ENCODE measurements around the gene IPMK.
A peak's percentile ranks its signal among the peaks of the same experiment; 100 is the strongest.

IPMK gene

DNA sequence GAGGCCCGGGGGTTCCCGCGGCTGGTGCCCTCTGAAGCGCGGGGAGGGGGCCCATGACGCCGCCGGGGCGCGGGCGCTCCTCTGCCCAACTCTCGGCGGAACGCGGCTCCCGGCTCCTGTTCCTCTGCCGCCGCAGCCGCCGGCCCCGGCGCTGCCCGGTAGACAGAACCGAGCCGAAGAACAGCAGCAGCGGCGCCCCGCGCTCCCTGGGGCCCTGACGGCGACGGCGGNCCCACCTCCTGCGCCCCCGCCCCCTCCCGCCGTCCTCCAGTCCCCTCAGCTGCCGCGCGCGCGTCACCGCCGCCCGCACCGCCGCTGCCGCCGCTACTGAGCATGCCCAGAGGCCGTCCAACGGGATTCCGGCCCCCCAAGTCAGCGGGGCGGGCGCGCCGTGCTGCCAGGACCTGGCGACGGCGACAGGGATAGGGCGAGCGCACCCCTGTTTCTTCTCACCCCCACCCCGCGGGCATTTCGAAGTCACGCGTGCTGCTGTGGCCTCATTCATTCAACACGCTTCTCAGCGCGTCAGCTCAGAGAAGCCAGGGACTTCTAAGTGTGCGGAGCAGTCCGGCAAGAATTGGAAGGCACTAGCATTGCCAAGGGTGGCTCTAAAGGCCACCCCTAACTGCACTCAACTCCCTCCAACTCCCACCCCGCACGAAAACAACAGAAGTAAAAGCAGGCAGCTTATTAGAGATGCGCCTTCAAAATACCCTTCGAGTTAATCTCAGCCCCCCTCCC, at the start of gene IPMK:
Gene IPMK, minus strand, starts transcription at position 182 of the 741 bp plus-strand sequence. CDS start 283 bp downstream, outside the sequence.
- DNase-seq, result peak; percentile 86

DNA sequence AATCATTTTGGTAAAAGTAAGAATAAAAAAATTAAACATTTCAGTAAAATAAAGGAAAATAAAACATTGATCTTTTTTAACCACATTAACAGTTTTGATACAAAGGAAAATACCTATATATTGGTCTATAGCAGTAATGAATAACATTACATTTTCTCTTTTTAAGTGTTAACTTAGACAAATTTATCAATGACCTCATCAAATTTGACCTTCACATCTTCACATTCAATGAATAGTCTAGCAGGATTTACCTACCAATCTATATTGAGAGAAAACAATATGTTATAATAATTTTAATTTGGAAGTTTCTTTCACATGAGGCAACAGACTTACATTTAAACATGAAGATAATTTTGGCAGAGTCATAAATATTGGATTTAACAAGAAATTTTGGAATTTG, 49.2 kb upstream of the IPMK start:
- DNase-seq, result no peak

DNA sequence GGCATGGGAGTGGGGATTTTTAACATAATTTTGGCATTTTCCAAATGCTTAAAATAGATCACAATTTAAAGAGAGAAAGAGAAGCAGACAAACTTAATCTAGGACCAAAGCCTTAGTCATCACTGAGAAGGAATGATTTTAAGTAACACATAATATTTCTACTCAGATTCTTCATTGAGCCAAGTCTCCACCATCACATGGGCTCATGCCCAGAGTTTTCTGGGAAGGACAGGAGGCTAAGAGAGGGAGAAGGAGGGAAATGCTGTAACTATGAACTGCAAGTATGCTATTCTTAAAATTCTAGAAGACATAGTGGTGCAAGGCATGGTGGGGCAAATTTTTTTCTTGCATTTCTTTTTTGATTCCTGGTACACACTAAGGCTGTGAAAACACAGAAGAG, 43.3 kb upstream of the IPMK start:
- DNase-seq, result no peak

DNA sequence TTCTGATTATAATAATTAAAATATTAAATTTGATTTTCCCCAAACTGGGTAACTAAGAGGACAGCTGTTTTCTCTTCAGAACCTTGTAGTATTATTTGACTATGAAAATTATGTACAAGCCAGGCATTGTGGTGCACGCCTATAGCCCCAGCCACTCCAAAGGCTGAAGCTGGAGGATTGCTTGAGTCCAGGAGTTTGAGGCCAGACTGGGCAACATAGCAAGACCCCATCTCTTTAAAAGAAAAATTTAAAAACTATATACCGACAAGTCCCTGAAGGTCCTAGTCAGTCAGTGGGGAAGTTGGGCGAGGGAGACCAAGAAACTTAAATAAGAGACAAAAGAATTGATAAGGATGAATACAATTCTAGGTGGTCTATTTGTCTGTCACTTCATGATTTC, 40.0 kb upstream of the IPMK start:
- no peak for DNase-seq

DNA sequence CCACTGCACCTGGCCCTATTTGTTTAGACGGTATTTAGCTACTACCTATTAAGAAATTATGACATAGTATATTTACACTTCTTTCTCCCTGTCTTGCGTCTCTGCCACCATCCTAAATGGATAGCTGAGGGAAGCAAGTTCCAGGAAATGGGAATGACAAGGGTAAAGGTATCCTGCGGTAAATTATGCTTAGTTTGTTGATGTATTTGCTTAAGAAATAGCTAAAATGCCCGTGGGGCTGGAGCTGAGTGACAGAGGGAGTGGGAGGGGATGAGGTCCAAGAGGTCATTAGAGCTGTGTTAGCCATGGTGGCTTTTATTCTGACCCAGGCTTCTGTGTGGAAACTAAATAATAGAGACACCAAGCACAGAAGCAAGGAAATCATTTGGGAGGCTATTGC, 38.1 kb upstream of the IPMK start:
- no peak for DNase-seq

DNA sequence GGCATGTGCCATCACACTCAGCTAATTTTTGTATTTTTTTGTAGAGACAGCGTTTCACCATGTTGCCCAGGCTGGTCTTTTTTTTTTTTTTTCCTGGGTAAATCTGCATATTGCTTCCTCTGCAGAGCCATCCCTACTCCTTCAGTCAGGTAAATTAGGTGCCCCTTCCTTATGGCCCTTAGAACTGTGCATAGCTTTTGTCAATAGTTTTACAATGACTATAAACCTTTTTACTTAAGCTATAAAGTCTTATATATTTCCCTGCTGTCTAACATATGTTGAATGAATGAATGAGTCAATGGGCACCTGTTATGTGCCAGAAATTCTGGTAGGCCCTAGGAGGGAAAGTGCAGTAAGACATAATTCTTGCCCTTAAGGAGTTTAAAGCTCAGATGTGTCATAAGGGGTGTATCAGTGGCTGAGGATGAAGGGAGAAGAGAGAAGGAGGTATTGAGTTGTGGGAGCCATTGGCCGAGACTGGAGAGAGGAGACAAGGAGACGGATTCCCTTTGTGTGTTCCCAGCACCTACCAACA, 36.5 kb upstream of the IPMK start:
- no peak for DNase-seq

DNA sequence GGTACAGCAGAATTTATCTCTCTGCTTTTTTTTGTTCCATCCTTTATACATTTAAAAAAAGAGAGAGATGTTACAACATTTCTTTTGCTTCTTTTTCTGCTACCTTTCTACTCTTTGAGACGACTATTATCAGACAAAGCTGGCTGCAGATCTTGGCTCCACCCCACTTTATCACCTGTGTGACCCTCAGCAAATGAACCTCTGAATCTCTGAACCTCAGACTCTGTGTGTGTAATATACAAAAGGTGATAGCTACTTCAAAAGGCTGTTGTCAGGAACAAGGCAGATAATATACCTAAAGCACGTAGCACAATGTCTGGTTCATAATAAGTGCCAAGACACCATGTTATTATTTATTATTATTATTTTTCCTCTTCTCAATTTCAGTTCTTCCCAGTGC, 34.6 kb upstream of the IPMK start:
- no peak for DNase-seq

DNA sequence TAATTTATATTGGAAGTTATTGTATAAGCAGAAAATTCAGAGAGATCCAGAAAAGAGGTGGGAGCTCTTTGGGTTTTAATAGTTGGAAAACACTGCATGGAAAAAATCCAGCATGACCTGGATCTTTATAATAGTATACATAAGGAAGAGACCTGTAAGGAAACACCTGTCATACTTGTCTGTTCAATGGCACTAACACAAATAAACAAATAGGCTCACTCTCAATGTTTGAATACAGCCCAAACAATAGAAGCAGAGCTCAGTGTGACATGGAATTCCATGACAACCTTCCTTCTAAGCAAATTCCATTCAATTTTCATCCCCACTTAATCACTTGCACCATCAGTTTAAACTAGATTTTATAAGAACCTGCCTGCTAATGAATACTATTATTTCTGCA, 33.0 kb upstream of the IPMK start:
- DNase-seq, result no peak

DNA sequence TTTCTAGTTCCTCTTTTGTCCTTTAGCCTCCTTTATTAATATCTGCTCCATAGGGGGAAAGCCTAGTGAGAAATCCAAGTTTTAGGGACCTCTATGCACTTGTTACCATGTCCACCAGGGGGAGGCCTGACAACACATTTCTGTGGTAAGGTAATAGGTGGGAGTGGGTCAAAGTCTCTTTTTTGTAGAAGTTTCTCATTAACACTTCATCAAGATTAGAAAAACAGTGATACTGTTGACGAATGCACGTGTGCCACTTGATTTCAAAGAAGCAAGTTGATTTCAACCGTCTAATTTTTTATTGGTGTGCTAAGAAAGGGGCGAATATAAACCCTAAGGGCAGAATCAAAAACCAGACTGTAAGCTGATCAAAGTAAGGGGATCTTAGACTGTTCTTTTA, 31.9 kb upstream of the IPMK start:
- peak; percentile 54 for DNase-seq

DNA sequence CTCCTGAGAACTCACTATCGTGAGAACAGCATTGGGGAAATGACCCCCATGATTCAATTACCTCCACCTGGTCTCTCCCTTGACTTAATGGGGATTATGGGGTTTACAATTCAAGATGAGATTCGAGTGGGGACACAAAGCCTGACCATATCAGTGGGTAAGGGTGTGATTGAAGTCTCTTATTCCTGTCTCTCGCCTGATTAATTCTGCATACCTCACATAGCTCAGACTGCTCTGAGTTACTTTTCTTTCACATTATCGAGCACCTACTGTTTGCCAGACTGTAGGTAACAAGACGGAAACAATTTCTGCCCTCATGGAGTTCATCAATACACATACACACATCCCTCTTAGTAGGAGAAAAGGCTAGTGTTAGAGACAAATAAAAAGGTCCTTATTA, 26.3 kb upstream of the IPMK start:
- DNase-seq, result no peak

DNA sequence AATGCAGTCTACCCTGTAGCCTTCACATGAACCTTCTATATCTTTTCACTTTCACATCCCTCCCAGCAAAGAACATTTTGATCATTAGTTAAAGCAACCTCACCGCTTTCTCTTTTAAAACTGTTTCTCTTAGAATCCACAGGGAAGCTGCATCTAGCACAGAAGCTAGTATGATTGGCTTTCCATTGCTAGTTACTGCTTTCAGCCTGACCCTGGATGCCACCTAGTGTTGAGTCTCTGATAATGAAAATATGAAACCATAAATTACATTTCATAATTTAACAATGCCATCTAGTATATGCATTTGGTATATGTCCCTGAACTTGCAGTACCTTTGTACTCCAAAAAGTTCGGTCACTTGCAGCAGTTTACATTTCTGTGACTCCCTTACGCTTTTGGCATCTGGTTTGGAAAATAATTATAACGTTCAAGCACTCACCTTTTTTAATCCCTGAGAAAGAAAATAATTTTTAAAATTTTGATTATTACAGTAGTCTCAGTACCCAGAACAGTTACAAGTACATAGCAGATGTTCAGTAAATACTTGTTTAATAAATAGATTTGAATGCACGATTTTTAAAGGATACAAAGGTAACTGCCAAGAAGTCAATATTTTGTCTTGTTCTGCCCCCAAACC, 24.0 kb upstream of the IPMK start:
- DNase-seq, result peak; percentile 54

DNA sequence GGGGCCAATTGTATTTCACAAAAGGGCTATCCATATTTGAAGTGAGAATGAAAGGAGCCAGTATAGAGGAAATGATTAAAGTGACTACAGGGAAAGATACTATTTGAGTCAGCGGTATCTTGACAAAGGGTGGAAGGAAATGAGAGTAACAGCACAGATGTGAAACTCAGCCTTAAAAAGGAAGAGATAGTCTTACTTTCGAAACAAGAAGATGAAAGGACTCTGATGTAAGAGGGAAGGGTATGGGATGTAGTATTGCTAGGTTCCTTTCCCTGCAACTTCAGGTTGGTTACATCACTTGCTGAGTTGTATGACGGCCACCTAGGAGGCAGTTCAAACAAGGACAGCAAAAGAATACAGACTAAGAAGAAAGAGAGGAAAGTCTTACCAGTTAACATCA, 14.9 kb upstream of the IPMK start:
- no peak for DNase-seq

DNA sequence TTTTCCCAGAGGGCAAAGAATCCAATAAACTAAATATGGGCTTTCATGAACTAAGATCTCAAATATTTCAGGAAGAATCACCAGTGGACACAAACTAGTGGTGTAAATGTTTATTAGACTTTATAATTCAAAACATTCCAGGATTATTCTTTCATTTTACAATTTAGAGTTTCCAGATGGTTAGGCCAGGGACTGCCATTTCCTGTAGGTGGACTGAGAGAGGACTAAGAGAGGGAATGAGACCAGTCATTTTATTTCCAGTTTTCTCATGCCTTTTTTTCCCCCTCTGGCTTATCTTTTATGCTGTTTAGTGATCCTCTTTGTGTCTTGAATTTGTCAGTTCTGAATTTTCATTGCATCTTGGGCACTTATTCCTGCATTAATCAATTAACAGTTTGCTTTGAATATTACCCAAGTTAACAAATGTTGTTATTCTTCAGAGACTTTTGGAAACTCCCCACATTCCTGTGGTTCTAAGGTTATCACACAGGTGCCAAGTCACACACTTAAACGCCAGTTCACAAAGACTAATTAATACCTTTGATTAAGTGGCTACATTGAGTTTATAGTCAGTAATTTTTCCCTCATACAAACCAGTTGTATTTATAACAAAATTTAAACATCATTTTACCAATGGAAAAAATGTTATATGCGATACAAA, 13.5 kb upstream of the IPMK start:
- DNase-seq, result no peak

DNA sequence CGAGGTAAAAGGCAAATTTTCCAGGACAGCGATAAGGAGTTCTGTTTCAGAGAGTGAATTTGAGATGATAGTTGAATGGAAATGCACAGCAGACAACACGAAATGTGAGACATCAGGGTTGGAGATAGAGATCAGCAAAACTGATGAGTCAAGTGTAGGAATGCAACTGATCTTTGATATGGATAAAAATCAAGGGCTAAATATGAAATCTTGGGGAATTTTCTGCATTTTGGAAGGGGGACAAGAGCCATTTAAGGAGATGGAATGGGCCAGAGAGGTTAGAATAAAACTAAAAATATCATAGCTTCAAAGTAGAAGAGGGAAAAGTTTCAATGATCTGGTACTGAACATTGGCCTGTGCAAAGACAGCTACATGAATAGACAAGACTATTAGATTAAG, 12.8 kb upstream of the IPMK start:
- no peak for DNase-seq

DNA sequence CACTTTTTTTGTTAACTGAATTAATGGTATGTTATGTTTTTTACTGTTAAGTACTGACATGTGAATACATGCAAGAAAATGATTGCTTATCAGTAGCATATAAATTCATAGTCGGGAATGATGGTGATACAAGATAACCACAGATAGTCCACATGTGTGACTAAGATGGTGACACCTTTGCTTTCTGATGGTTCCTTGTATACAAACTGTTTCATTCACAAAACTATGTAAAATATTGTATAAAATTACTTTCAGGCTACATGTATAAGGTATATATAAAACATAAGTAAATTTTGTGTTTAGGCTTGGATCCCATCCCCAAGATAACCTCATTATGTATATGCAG, 11.2 kb upstream of the IPMK start:
- DNase-seq, result no peak

DNA sequence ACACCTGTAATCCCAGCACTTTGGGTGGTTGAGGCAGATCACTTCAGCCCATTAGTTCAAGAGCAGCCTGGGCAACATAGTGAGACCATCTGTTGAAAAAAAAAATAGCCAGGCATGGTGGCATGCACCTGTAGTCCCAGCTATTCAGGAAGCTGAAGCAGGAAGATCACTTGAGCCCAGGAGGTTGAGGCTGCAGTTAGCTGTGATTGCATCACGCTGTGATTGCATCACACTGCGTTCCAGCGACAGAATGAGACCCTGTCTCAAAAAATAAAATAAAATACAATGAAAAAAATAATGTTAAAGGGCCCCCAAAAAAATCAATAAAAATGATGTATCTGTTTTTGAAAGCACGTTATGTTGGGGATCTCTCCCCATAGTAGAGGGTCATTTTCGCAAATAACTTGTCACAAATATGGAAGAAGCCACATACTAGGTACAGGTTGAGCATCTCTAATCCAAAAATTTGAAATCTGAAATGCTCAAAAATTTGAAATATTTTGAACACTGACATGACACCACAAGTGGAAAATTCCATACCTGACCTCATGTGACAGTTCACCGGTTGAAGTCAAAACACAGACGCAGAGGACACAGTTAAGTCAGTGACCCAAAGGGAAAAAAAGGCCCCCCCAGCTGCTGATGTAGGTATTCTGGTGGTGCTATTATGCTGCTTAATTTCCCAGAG, 10.7 kb upstream of the IPMK start:
- DNase-seq, result no peak

DNA sequence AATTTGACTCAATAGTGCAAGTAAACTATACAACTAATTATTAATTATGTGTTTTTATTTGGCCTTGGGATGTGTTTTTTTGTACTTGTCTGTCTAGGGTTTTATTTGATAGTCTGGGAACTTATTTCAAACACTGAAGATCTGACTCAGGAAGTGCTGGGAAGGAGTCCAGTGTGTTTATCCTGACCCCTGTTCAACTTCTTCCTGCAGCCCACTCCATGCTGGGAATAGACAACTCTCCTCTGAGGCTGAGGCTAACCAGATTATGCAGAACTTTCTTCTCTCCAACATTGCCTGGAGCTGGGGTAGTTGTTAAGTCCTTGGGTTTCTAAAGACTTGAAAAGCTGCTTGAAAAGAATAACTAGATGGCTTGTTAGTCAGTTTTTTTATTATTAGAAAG, 8.2 kb upstream of the IPMK start:
- DNase-seq, result no peak

DNA sequence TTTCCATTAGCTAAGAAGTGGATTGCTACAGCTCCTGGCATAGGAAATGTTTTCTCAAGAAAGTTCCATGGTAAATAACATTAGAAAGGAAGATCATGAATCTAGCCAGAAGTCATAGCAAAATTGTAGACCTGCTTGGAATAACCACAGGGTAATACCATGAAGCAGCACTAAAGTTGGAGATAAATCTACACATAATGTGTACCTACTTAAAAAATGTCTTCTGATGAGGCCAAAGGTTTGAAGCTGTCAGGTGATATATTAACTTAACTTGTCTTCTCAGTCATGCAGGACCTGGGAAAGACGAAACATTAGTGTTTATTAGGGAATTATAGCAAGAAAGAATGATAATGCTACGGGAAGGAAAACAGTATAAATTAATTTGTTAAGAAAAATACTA, 7.6 kb upstream of the IPMK start:
- DNase-seq, result no peak

DNA sequence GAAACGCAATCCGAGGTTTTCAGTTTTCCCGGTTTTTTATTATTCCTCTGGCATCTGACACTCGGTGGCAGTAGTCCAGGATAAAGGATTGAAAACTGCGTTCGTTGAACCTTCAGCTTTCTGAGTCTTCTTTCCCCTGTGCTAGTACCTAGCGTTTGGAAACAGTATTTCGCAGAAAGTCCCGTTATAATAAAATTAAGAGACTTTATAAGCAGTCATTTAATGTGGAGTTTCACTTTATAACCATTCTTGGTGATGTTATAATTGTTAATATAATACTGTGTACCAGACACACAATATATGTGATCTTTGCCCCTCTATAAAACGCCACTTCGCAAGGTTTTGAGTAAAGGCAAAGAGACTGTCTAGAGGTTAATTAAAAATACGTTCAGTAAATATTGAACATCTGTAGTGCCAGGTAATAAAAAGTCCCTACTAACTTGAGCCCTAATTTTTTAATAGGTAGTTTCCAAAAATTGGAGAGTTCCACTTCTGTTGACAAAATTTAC, 2.1 kb upstream of the IPMK start:
- no peak for DNase-seq

DNA sequence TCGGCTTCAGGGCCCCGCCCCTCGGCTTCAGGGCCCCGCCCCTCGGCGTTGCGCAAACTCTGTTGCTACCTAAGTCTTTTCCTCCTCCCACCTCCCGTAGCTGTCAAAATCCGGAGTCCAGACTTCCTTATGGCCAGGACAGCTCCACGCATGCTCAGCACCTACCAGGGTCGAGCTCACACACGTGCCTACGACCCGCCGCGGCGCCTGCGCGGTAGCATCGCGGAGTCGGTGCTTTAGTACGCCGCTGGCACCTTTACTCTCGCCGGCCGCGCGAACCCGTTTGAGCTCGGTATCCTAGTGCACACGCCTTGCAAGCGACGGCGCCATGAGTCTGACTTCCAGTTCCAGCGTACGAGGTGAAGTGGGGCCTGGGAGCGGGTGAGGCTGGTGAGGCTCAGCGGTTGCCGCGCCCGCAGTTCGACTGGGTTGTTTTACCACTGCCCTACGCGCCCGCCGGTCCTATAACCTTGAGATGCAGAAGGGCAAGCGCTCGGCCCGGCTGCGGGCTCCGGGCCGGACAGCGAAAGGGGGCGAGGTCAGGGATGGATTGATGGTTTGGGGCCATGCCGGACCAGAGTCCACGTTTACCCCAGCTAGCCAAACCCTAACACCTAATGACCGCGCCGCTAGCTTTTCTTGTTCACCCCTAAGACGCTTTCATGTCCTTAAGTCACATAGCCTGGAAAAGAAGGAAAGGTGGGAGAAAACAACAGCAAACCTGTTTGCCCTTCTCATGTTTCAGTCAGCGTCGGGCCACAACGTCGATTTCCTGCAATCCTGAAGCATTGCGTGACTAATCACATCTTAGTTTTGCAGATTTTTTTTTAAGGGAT, 1.5 kb upstream of the IPMK start, which contains the start of gene CISD1:
Gene CISD1, plus strand, starts transcription at position 217 of the 836 bp plus-strand sequence. Its CDS starts 112 bp downstream, at position 329.
- peak; percentile 97 for DNase-seq

DNA sequence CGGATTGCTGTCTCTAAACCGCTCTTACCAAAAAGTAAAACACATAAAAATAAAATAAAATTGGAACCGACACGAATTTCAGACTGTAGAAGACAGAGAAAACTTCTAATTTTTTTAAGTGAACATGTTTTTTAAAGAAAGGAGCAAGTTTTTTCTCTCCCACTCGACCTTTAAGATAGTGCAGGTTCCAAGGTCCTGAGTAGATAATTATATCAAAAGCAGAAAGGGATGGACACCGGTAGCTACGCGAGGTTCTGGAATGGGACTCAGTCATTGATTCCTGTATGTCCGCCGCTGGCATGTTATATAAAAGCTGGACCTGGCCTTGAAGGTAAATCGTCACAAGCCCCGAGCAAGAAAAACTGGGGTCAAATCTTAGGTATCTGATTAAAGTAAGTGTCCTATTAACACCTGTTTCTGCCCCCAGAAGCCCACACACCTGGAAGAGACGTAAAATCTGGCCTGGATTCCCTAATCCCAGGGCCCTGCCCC, 806 bp upstream of the IPMK start:
- DNase-seq, result peak; percentile 69

Measured in NCI-H1436 (cell line).